ENCODE measurements around the gene GPC6.

DNA sequence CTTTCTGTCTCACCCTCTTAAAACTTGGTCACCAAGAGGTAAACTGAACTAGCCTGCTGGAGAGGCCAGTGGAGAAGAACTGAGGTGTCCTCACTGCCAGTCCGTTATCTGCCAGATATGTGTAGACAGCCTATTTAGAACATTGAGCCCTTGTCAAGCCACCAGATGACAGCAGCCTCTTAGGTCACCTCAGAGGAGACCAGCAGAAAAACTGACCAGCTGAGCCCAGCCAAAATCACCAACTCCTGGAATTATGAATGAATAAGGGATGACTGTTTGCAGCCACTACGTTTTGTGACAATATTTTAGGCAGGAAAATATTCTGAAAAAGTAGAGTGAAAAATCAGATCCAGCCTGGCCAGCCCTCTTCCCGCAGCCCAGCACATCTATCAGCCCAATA, 739.0 kb downstream of the GPC6 start:
- TF ChIP-seq, protein P1, sequence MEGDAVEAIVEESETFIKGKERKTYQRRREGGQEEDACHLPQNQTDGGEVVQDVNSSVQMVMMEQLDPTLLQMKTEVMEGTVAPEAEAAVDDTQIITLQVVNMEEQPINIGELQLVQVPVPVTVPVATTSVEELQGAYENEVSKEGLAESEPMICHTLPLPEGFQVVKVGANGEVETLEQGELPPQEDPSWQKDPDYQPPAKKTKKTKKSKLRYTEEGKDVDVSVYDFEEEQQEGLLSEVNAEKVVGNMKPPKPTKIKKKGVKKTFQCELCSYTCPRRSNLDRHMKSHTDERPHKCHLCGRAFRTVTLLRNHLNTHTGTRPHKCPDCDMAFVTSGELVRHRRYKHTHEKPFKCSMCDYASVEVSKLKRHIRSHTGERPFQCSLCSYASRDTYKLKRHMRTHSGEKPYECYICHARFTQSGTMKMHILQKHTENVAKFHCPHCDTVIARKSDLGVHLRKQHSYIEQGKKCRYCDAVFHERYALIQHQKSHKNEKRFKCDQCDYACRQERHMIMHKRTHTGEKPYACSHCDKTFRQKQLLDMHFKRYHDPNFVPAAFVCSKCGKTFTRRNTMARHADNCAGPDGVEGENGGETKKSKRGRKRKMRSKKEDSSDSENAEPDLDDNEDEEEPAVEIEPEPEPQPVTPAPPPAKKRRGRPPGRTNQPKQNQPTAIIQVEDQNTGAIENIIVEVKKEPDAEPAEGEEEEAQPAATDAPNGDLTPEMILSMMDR (IDR thresholded peaks at IDR 0.05): no peak
- no peak for TF ChIP-seq EZH2 (IDR thresholded peaks at IDR 0.05; ENCODE audit: borderline replicate concordance, insufficient read depth, low read depth, low read length, poor library complexity, severe bottlenecking)

All from B cell (primary cell).